Sigmoid colon (tissue), 4 donors: ENCODE measurements around the gene SCAF11.

ENCODE experiments used
- POLR2A ChIP-seq, 2 donors: fragments of 450-650 bp; IDR thresholded peaks; one replicate each; pipeline ENCODE4 v1.6.1; 2016; ENCODE audit warnings: antibody characterized with exemption in 2 of 2, mild to moderate bottlenecking in 2 of 2, moderate library complexity in 2 of 2
- POLR2AphosphoS5 ChIP-seq, 4 donors: sonication (generic); formaldehyde crosslinking; IDR thresholded peaks; one replicate each; pipeline ENCODE4 v1.6.1; 2017; ENCODE audit warnings: antibody characterized with exemption in 4 of 4

- TF ChIP-seq POLR2AphosphoS5 (IDR thresholded peaks at IDR 0.05) (no peak), POLR2A (IDR thresholded peaks at IDR 0.05) (no peak)
Measured at GRCh38 chr12:45987340-45987727, 3.0 kb downstream of the SCAF11 start.
